ENCODE measurements around the gene GNL2.

GNL2 gene

DNA sequence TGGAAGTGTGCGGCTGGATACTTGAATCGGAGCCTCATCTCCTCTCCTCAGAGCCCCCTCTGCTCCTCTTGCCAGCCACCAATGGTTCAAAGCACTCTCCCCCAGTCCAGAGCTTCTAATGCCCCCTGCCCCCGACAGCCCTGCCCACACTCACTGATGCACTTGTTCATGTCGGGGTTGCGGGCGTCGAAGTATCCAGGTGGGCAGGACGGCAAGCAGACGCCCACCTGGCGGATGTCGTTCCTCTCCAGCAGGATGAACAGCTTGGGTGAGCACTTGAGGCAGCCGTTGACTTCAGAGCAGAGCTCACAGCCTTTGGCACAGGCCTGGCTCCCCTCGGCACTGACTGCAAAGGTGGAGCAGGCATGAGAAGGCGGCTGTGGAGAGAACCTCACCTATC, 20.6 kb upstream of the GNL2 start:
- no peak for DNase-seq (ENCODE audit: low read depth)
- no peak for TF ChIP-seq MYC (IDR thresholded peaks at IDR 0.05; ENCODE audit: low read depth, low read length)
- no peak for TF ChIP-seq POLR2A (IDR thresholded peaks at IDR 0.05; ENCODE audit: extremely low read depth, insufficient read length)
- TF ChIP-seq MAX (IDR thresholded peaks at IDR 0.05; ENCODE audit: low read depth, low read length), result no peak
- TF ChIP-seq, protein P1, sequence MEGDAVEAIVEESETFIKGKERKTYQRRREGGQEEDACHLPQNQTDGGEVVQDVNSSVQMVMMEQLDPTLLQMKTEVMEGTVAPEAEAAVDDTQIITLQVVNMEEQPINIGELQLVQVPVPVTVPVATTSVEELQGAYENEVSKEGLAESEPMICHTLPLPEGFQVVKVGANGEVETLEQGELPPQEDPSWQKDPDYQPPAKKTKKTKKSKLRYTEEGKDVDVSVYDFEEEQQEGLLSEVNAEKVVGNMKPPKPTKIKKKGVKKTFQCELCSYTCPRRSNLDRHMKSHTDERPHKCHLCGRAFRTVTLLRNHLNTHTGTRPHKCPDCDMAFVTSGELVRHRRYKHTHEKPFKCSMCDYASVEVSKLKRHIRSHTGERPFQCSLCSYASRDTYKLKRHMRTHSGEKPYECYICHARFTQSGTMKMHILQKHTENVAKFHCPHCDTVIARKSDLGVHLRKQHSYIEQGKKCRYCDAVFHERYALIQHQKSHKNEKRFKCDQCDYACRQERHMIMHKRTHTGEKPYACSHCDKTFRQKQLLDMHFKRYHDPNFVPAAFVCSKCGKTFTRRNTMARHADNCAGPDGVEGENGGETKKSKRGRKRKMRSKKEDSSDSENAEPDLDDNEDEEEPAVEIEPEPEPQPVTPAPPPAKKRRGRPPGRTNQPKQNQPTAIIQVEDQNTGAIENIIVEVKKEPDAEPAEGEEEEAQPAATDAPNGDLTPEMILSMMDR (IDR thresholded peaks at IDR 0.05; ENCODE audit: low read depth, low read length), result no peak
- H3K4me3 ChIP-seq (ENCODE audit: low read depth, low read length), result no peak overlapping the region

GRCh38 chr1:37614105-37614504, 18.4 kb upstream of the GNL2 start:
- DNase-seq (ENCODE audit: low read depth), result no peak
- H3K4me3 ChIP-seq (ENCODE audit: low read depth, low read length), result no peak overlapping the region
- TF ChIP-seq, protein P1 (IDR thresholded peaks at IDR 0.05; ENCODE audit: low read depth, low read length), result no peak
- no peak for TF ChIP-seq MYC (IDR thresholded peaks at IDR 0.05; ENCODE audit: low read depth, low read length)
- TF ChIP-seq POLR2A (IDR thresholded peaks at IDR 0.05; ENCODE audit: extremely low read depth, insufficient read length), result no peak
- TF ChIP-seq MAX (IDR thresholded peaks at IDR 0.05; ENCODE audit: low read depth, low read length), result no peak

GRCh38 chr1:37612186-37612585, 16.4 kb upstream of the GNL2 start:
- no peak for DNase-seq (ENCODE audit: low read depth)
- no peak overlapping the region for H3K4me3 ChIP-seq (ENCODE audit: low read depth, low read length)
- no peak for TF ChIP-seq MYC (IDR thresholded peaks at IDR 0.05; ENCODE audit: low read depth, low read length)
- TF ChIP-seq POLR2A (IDR thresholded peaks at IDR 0.05; ENCODE audit: extremely low read depth, insufficient read length), result no peak
- no peak for TF ChIP-seq MAX (IDR thresholded peaks at IDR 0.05; ENCODE audit: low read depth, low read length)
- TF ChIP-seq, protein P1 (IDR thresholded peaks at IDR 0.05; ENCODE audit: low read depth, low read length), result no peak

DNA sequence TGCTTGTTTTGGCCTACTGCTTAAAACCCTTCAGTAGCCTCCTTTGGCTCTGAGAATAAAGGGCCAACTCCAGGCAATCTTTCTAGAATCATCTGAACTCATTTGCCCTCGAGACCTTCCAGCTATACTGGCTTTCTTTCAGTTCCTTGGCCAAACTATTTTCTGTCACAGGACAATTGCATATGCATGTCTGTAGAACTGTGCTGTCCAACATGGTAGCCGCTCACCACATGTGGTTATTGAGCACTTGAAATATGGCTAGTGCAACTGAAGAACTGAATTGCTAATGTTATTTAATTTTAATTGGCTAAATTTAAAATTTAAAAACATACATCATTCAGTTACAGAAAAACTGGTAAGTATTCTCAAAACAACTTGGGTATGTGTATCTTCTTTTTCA, 14.3 kb upstream of the GNL2 start:
- DNase-seq (ENCODE audit: low read depth), result no peak
- no peak for TF ChIP-seq POLR2A (IDR thresholded peaks at IDR 0.05; ENCODE audit: extremely low read depth, insufficient read length)
- TF ChIP-seq, protein P1 (IDR thresholded peaks at IDR 0.05; ENCODE audit: low read depth, low read length), result no peak
- TF ChIP-seq MAX (IDR thresholded peaks at IDR 0.05; ENCODE audit: low read depth, low read length), result no peak
- no peak for TF ChIP-seq MYC (IDR thresholded peaks at IDR 0.05; ENCODE audit: low read depth, low read length)
- H3K4me3 ChIP-seq (ENCODE audit: low read depth, low read length), result no peak overlapping the region

- TF ChIP-seq MAX (IDR thresholded peaks at IDR 0.05; ENCODE audit: low read depth, low read length) (no peak), MYC (IDR thresholded peaks at IDR 0.05; ENCODE audit: low read depth, low read length) (no peak), POLR2A (IDR thresholded peaks at IDR 0.05; ENCODE audit: extremely low read depth, insufficient read length) (no peak)
- TF ChIP-seq, protein P1 (IDR thresholded peaks at IDR 0.05; ENCODE audit: low read depth, low read length), result no peak
- no peak for DNase-seq (ENCODE audit: low read depth)
- H3K4me3 ChIP-seq (ENCODE audit: low read depth, low read length), result no peak overlapping the region
Measured at GRCh38 chr1:37609002-37609401, 13.3 kb upstream of the GNL2 start.
